ENCODE results near the gene PROZ.
A peak's percentile ranks its signal among the peaks of the same experiment; 100 is the strongest.
"Not testable (repeated sequence)": the region's sequence is repeated elsewhere in the genome, so short reads cannot be mapped to it uniquely, and the experiment has no call there.

The PROZ gene

DNA sequence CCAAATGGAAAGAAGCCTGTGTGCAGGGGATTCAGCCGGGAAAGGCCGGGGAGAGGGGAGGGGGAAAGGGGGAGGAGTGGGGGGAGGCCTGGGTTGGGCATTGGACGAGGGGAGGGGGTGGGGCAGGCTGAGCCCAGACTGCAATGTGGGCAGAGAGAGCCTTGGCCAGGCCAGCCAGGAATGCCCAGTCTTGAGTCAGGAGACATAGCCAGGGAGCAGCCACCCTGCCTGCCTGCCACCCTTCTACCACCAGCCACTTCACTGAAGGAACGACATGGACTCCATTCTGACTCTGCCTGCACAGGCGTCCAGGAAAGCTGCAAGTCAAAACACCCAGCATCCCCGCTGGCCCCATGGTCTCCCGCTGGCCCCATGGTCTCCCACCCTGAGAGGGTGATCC is 498 bp downstream of the PROZ start:
- no peak for DNase-seq

DNA sequence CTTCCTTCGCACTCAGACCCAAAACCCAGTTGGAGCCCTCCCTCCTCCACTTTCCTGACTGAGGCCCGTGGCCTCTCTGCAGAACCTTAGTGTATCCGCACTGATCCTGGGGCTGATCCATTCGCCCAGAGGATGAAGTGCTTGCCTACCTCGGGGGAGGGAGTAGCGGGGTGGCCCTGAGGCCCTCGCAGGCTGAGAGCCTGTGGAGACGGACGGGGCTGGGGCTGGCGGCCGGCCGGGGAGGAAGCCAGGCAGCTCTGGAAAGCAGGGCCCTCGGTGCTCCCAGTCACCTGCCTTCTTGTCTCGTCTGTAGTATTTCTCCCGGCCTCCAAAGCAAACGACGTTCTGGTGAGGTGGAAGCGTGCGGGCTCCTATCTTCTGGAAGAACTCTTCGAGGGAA is 1.3 kb downstream of the PROZ start:
- no peak for DNase-seq

DNA sequence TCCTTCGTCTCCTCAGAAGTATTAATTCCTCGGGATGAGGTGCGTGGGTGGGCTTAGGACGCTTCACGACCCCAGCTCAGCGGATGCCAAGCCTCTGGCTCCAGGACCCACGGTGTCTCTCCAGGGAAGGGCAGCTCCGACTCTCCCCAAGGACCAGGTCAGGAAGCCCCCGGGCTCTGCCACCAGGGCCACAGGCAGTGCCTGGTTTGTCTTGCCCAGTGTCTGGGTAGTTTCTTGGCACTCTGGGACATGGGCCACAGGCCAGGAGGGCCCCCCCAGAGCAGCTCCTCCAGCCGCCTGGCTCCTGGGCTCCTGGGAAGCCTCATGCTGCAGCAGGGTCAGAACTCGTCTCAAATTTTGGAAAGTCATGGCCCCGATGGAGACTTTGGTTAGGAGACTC is 2.5 kb downstream of the PROZ start:
- no peak for DNase-seq

DNA sequence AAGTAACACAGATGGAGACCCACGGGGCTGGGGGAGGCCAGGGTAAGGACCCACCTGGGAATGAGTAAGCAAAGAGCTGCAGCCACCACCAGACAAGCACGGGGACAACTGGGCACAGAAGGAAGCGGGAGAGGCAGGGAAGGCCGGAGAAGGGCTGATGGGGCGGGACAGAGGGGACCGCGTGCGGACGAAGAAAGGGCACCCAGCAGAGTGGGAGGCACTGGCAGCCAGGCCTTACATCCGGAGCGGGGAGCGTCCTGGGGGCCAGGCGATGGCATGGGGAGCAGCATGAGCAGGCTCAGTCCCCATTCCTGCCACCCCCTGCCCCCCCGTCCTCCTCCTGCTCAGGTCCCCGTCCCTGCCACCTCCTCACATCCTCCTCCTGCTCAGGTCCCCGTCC is 3.0 kb downstream of the PROZ start:
- no peak for DNase-seq

DNA sequence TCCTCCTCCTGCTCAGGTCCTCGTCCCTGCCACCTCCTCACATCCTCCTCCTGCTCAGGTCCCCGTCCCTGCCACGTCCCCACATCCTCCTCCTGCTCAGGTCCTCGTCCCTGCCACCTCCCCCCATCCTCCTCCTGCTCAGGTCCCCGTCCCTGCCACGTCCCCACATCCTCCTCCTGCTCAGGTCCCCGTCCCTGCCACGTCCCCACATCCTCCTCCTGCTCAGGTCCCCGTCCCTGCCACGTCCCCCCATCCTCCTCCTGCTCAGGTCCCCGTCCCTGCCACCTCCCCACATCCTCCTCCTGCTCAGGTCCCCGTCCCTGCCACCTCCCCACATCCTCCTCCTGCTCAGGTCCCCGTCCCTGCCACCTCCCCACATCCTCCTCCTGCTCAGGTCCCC is 3.5 kb downstream of the PROZ start:
- not testable (repeated sequence) for DNase-seq

DNA sequence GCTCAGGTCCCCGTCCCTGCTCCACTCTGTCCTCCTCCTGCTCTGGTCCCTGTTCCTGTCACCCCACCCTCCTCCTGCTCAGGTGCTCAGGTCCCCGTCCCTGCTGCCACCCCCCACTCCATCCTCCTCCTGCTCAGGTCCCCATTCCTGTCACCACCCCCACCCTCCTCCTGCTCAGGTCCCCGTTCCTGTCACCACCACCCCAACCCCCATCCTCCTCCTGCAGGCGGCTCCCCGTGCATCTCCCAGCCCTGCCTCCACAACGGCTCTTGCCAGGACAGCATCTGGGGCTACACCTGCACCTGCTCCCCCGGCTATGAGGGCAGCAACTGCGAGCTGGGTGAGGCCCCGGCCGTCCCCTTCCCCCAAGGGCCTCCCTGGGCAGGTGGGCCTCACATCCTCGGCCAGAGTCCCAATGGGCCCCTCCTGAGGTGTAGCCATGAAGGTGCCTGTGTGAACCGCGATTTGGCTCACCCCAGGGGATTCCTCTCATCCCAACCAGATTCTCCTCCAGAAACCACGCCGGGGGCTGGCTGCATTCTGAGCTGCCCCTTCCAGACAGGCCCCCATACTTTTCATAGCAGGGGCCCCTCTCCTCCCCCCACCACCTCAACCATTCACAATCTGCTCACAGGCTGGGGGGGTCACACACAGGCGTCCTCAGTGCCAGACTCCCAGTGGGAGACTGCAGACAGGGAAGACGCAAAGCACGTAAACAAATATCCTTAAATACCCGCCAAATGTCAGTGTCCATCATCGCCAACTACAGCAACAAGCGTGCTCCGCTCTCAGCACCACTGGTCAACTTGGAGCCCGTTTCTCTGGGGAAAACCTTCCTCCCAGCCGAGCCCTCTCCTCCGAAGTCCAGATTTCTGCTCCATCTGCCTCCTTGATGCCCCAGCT is 4.6 kb downstream of the PROZ start:
- DNase-seq, result no peak

DNA sequence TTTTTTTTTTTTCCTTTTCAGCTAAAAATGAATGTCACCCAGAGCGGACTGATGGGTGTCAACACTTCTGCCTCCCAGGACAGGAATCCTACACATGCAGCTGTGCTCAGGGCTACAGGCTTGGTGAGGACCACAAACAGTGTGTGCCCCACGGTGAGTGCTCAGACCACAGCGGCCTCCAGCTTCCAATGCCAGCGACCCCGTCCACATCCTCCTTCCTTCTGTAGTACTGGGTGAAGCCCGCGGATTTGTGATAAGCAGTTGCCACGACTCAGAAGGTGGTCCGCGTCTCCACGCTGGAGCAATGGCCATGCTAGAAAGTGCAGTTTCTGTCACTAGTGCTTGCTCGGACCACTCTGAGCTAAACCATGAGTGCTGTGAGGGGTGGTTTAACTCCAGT is 6.0 kb downstream of the PROZ start:
- DNase-seq, result no peak

DNA sequence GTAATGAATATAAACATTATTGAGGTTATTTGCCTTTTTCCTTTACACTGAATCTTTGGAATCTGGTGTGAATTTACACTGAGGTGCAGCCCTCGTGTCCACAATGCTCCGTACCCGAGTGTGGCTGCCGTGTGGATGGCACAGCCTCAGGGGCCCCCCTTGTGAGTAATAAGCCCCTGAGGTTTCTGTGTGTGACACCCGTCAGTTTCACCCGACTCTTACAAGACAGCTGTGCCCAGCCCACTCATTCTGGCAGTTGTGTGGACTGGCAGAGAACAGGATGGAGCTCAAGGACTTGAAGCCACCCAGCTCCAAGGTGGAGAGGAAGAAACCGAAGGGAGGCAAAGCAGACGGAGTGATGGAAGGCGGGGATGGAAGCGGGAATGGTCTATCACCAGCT is 7.8 kb downstream of the PROZ start:
- DNase-seq, result no peak

DNA sequence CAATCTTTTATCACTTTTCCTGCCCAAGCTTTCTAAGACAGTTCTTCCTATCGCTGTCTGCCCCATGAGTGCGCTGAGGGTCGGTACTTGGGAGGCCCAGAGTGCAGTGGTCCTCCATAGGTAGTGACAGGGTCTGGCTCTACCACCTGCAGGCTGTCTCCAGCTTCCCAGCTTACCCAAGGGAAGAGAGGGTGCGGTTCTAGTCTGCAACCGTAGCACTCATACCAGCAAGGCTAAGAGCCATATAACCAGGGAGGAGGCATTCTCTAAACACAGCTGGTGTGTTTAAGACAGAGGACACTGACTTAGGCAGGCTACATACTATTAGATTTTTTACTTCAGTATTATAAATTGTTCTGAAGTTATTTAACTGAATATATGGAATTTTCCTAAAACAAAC is 8.2 kb downstream of the PROZ start:
- no peak for DNase-seq

DNA sequence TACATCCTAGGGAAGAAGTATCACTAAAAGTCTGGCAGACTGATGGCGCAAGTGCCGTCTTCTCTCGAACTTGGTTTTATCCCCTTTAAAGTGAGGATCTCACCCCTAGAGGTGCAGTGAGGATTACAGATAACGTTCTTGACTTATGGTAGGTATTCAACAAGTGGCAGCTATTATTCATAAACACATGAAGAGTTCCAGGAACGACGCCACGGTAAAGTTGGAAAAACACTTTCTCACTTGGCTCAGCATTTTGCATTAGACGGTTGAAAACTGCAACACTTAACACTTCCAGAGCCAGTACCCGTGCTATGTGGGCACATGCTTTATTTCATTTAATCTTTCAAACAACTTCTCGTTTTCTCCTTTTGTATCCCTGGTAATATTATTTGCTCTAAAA is 8.7 kb downstream of the PROZ start:
- DNase-seq, result no peak

DNA sequence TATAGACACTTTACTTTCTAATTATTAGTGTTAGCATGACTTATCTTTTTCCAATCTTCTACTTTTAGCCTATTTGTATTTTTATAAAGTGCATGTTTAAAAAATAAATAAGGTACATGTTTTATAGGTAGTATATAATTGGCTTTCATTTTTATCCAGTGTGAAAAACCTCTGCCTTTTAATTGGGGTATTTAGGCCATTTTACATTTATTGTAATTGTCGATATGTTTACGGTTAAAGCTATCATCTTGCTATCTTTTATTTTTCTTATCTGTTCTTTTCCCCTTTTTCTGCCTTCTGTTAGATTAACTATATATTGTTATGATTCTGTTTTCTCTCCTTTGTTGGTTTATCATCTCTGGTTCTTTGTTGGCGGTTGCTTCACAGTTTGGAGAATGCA is 9.1 kb downstream of the PROZ start:
- DNase-seq, result no peak

DNA sequence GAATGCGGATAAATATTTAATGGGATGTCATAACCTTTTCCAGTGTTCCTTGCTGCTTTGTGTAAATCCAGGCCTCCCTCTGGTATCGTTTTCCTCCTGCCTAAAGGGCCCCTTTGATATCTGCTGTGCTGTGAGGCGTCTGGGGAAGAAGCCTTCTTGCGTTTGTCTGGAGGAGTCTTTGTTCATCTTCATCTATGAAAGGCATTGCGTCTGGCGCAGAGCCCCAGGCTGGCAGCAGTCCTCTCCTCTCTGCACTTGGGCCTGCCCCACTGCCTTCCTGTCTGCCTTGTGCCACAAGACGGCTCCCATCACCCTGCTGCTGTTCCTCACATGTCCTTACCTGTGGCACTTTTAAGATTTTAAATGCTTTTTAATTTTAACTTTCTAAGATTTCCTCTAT is 9.8 kb downstream of the PROZ start:
- DNase-seq, result no peak

DNA sequence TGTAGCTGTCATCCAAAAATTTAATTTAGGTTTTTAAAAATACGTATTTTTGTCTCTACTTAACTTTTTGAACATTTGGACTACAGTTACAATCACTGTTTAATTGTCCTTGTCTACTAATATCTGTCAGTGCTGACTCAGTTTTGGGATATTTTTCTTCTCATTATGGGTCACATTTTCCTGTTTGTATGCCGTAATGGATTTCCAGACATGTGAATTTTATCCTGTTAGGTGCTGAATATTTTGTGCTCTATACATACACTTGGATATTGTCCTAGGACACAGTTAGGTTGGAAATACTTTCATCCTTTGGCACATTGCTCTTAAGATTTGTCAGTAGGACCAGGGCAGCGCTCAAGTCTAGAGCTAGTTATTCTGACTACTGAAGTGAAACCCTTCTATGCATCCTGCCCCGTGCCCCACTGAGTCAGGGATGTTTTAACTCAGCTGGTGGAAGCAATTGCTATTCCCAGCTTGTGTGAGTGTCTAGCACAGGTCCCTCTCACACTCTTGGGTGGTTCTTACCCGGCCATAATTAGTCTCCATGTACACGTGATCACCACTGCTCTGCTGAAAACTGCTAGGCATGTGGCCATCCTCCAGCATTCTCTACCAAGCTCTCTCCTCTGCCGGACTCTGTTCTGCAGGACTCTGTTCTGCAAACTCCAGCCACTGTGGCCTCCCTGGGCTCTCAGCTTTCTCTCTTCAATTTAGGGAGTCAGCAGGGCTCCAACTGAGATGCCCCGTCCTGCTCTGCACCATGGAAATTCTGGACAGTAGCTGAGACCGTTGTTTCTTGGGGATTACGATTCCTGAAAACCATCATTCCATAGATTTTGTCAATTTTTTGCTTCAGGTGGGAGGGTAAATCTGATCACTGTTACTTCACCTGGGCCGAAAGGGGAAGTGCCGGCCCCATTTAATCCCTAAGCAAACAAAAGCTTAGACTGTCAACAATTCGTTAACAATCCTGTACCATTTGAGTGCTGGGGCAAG is 11.1 kb downstream of the PROZ start:
- no peak for DNase-seq

DNA sequence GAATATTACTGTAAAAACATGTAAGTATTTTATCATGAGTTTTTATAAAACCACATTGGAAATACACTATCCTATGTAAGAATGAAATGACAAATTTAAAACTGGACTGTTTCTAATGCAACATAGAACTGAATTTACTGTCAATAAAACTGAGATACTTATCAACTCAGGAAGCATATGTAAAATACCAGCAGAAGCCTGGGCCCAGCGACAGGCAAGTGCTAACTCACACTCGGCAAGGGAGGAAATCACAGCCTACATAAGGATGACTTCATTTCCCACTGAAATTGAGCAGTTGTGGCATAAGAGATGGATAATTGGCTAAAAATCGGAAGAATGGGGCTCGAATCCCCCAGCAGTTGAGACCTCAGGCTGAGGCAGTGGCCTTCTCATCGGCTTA is 12.1 kb downstream of the PROZ start:
- no peak for DNase-seq

DNA sequence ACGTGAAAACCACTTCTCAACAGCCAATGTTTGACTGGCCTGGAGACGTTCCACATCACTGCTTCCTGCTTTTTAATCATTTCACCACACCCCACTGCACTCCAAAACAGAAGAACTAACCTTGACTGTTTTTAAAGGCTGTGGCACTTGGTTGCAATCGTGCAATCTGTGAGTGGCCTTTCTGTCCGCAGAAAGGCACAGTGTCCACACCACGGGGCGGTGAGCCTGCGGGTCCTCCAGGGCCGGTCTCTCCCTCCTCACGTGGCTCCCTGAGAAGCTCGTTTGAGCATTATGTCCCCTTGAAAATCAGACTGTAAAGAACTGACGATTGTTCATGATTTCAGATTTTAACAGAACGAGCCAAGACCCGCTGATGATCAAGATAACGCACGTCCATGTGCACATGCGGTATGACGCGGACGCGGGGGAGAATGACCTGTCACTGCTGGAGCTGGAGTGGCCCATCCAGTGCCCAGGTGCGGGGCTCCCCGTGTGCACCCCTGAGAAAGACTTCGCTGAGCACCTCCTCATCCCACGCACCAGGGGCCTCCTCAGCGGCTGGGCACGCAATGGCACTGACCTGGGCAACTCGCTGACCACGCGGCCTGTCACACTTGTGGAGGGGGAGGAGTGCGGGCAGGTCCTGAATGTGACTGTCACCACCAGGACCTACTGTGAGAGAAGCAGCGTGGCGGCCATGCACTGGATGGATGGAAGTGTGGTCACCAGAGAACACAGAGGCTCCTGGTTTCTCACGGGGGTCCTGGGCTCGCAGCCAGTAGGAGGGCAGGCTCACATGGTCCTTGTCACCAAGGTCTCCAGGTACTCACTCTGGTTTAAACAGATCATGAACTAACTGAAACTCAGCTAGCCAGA is 13.0 kb downstream of the PROZ start:
- DNase-seq, result no peak

DNA sequence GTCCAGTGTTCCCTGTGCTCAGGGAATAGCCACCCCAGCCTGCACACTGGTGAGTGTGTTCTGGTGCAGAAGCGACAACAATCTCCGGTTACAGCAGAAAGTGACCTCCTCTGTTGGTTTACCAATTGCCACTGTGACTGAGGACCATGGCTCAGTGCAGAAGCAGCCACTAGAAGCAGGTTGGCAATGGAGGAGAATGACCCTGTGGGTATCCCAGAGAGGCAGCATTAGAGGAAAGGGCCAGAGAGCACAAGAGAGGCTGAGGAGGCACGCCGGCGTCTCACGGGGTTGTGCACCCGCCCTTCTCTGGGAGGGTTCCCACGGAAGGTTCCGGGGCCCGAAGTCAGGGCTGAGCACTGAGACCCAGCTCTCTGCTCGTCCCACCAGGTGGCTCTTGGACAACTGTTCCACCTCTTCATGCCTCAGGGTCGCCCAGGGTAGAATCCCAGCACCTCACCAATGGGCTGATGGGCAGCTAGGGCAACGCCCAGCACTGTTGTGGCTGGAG is 14.0 kb downstream of the PROZ start:
- DNase-seq, result no peak

DNA sequence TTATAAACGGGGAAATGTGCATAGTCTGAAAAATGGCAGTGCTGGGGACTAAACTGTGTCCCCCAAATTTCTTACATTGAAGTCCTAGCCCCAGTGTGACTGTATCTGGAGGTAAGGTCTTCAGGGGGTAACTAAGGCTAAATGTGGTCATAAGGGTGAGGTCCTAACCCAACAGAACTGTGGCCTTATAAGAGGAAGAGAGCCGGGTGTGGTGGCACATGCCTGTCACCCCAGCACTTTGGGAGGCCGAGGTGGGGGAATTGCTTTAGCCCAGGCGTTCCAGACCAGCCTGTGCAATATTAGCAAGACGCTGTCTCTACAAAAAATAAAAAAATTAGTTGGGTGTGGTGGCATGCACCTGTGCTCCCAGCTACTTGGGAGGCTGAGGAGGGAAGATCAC is 17.8 kb downstream of the PROZ start:
- DNase-seq, result no peak

DNA sequence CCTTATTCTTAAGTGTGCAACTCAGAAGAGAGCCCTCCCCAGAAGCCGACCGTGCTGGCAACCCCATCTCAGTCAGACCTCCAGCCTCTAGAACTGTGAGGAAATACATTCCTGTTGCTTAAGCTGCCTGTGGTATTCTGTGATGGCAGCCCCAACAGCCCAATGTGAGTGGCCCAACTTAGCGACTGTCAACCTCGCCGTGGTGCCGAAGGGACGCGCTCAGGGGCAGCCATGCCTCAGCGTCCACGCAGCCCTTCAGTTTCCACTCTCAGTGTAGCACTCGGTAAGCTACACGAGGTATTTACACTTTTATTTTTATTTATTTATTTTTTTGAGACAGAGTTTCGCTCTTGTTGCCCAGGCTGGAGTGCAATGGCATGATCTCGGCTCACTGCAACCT is 18.4 kb downstream of the PROZ start:
- no peak for DNase-seq

DNA sequence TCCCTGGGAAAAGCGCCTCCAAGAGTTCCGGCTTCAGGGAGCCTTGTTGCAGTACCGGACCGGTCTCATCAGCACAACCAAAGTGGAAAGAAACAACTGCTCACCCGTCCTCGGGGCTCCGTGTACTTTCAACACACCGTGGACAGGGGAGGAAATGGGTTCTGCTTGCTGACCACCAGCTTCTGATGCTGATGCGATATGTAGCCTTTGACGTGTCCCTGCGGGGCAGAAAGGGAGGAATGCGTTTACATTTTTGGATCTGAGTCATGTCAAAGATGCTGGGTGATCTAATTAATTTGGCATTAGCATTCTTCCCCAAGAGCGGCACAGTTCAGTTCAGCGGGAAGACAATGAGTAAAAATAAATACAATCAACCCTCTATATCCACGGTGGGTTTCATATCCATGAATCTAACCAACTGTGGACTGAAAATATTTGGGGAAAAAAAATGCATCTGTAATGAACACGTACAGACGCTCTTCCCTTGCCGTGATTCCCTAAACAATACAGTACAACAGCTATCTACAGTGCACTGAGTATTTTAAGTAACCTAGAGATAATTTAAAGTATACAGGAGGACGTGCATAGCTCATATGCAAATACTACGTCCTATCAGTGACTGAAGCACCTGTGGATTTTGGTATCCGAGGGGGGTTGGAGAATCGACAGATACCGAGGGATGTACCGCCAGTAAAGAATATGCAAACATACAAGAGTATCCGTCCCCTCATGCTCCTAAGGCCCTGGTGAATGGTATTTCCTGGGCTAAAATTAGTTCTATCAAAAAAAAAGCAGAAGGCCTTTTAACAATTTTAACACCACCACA is 19.8 kb downstream of the PROZ start:
- DNase-seq, result peak; percentile 97

DNA sequence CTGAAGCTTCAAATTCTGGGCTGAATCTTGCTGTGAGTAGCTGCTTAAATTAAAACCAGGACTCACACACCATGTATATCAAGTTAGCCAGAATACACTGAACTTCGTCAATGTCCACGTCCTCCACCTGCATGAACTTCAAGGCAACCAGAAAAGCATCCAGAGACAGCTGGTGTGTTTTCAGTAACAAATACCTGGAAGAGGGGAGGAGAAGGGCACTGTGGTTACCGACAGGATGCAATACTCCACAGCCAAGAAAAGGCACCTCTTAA is 20.4 kb downstream of the PROZ start:
- DNase-seq, result no peak

DNA sequence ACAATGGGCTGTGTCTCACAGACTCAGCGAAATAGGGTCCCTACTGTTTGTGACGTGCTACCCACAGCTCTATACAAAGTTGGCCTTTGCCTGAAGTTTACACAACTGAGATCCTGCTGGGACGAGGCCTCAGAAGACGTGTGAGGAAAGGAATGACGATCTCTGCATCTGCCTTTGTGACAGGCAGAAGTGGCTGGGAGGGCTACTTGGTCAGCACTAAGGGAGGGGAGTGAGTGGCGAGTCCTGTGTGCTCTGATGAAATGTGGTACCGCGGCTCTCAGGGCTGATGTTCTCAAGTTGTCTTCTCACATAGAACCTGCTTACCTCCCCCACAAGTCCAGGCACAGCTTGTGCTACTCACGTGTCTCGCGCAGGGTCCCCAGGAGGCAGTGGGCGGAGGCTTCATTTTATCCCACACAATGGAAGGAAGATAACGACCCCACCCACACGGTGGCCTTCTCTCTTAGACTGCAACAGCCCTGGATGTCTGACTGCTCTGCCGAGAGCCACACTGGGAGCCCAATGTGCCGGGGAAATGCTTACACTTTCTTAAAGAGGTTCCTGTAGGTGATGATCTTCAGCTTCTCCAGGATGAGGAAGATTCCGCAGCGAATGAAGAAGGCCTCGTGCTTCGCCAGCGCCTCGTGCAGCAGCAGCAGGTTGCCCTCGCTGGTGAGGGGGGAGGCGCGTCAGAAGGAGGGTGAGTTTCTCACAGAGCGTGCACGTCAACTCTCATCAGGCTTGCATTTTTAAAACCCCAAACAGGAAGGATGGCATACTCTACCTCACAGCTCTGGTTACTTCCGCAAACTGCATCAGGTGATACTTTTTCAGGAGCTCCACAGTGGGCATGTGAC is 21.2 kb downstream of the PROZ start:
- no peak for DNase-seq
